ENCODE data around the gene MYRFL.
A peak's percentile ranks its signal among the peaks of the same experiment; 100 is the strongest.

Gene MYRFL

DNA sequence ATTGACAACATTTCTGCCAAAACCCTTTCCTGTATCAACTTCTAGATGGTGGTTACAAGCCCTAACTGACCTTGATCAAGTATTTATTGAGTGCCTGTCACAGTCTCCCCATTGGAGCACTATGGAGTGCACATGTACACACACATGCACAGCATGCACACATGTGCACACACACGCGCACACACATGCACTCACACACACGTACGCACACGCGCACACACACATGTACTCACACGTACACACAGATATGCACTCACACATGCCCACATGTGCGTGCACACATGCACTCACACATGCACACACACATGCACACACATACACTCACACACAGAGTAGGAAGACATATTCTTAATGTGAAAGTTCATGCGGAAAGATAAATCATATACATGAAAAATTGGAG is 43.7 kb downstream of the MYRFL start:
- FAIRE-seq (no peak), DNase-seq (ENCODE audit: insufficient read length, low spot score) (no peak)
- TF ChIP-seq CTCF (IDR thresholded peaks at IDR 0.05; ENCODE audit: insufficient read depth, missing control alignments), result no peak

DNA sequence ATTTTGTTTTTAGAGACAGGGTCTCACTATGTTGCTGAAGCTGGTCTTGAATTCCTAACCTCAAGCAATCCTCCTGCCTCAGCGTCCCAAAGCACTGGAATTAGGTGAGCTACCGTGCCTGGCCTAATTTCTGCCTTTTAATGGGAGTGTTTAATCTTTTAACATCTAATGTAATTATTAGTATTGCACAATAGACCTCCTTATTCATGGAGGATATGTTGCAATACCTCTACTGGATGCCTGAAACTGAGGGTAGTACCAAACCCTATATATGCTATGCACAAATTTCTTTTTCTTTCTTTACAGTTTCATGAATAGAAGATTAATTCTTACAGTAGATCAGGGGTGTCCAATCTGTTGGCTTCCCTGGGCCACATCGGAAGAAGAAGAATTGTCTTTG is 47.8 kb downstream of the MYRFL start:
- DNase-seq (ENCODE audit: insufficient read length, low spot score), result no peak
- TF ChIP-seq CTCF (IDR thresholded peaks at IDR 0.05; ENCODE audit: insufficient read depth, missing control alignments), result no peak
- no peak for FAIRE-seq

DNA sequence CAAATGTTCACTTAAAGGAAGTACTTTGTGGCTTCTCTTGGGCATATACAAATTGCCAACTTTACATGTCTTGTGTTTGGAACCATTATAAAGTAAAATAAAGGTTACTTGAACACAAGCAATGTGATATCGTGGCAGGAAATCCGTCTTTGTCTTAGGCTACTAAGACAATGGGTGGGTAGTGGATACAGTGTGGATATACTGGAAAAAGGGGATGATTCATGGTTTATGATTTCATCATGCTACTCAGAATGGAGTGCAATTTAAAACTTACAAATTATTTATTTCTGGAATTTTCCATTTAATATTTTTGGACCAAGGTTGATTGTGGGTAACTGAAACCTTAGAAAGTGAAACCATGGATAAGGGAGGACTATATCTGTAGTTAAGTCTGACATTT is 48.4 kb downstream of the MYRFL start:
- FAIRE-seq, result no peak
- no peak for TF ChIP-seq CTCF (IDR thresholded peaks at IDR 0.05; ENCODE audit: insufficient read depth, missing control alignments)
- DNase-seq (ENCODE audit: insufficient read length, low spot score), result no peak

- DNase-seq (ENCODE audit: insufficient read length, low spot score), result no peak
- no peak for FAIRE-seq
- no peak for TF ChIP-seq CTCF (IDR thresholded peaks at IDR 0.05; ENCODE audit: insufficient read depth, missing control alignments)
Observed at GRCh38 chr12:69874606-69875005, 49.6 kb downstream of the MYRFL start.

- no peak for FAIRE-seq
- TF ChIP-seq CTCF (IDR thresholded peaks at IDR 0.05; ENCODE audit: insufficient read depth, missing control alignments), result no peak
- no peak for DNase-seq (ENCODE audit: insufficient read length, low spot score)
Observed at GRCh38 chr12:69875416-69875935, 50.4 kb downstream of the MYRFL start.

DNA sequence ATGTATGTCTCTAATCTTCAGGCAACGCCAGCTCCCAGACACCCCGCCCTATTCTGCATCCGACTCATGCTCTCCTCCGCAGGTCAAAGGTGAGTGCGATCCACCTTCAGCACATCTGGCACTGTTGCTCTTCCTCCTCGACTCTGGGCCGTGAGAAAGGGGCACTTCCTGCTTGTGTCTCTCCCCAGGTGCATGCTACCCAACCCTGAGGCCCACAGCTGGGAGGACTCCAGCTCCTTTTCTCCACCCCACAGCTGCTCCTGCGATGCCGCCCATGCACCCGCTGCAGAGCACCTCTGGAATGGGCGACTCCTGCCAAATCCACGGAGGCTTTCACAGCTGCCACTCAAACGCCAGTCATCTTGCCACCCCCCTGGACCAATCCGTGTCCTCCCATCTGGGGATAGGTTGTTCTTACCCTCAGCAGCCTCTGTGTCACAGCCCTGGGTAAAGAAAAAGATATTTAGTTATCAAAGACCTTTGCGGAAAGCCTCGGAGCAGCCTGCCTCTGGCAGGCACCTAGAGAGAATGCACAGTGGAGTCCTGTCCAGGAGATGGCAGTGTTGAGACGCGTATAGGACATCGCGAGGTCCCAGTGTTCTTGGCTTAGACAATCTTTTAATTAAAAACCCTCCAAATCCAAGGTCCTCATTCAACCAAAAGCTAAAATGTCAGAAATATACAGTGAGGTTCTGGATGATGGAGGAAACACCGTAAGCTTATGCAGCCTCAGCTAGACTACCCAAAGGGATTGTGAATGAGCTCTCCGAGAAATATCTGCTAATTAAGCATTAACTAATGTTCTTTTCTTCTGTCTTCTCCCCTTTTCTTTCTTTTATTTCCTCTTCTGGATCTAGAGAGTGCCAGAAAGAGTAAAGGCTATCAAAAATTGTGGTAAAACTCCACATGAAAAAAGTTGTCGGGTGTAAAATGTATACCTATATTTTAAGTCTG is 54.3 kb downstream of the MYRFL start:
- peak; percentile 60 for DNase-seq (ENCODE audit: insufficient read length, low spot score)
- TF ChIP-seq CTCF (IDR thresholded peaks at IDR 0.05; ENCODE audit: insufficient read depth, missing control alignments), result peak; percentile 95
- no peak for FAIRE-seq

- FAIRE-seq, result no peak
- no peak for DNase-seq (ENCODE audit: insufficient read length, low spot score)
- no peak for TF ChIP-seq CTCF (IDR thresholded peaks at IDR 0.05; ENCODE audit: insufficient read depth, missing control alignments)
Observed at GRCh38 chr12:69880571-69880970, 55.5 kb downstream of the MYRFL start.

Data from D721Med (cell line).